Left hindlimb (tissue), 1 donor: Measurements from ENCODE around the gene C4orf50.
"Not testable (repeated sequence)": the region's sequence is repeated elsewhere in the genome, so short reads cannot be mapped to it uniquely, and the experiment has no call there.

Experiments used
- DNase-seq: peaks from one replicate; pipeline ENCODE4 v3.0.0-alpha.2; 2018

Gene C4orf50

GRCh38 chr4:6012200-6012599 lies 6.0 kb downstream of the C4orf50 start:
- no peak for DNase-seq

GRCh38 chr4:6011686-6012085 lies 6.5 kb downstream of the C4orf50 start:
- no peak for DNase-seq

GRCh38 chr4:6011271-6011671 lies 7.0 kb downstream of the C4orf50 start:
- DNase-seq, result no peak

GRCh38 chr4:6010789-6011188 lies 7.4 kb downstream of the C4orf50 start:
- DNase-seq, result no peak

- no peak for DNase-seq
Observed at GRCh38 chr4:6009452-6009851, 8.8 kb downstream of the C4orf50 start.

GRCh38 chr4:6008766-6009385 lies 9.4 kb downstream of the C4orf50 start:
- no peak for DNase-seq

- DNase-seq, result no peak
Observed at GRCh38 chr4:6008092-6008551, 10.1 kb downstream of the C4orf50 start.

- DNase-seq, result no peak
Observed at GRCh38 chr4:6005175-6005574, 13.1 kb downstream of the C4orf50 start.

GRCh38 chr4:6003485-6003884 lies 14.7 kb downstream of the C4orf50 start:
- DNase-seq, result not testable (repeated sequence)

GRCh38 chr4:6002926-6003325 lies 15.3 kb downstream of the C4orf50 start:
- DNase-seq, result no peak

- no peak for DNase-seq
Observed at GRCh38 chr4:6002492-6002833, 15.8 kb downstream of the C4orf50 start.

- no peak for DNase-seq
Observed at GRCh38 chr4:6001680-6002491, 16.3 kb downstream of the C4orf50 start.

GRCh38 chr4:5999830-6000365 lies 18.3 kb downstream of the C4orf50 start:
- DNase-seq, result no peak

- DNase-seq, result no peak
Observed at GRCh38 chr4:5999356-5999755, 18.9 kb downstream of the C4orf50 start.

- peak; percentile 75 for DNase-seq
Observed at GRCh38 chr4:5998333-5998936, 19.8 kb downstream of the C4orf50 start.

- DNase-seq, result no peak
Observed at GRCh38 chr4:5996641-5997040, 21.6 kb downstream of the C4orf50 start.

GRCh38 chr4:5995901-5996623 lies 22.2 kb downstream of the C4orf50 start:
- DNase-seq, result no peak

- no peak for DNase-seq
Observed at GRCh38 chr4:5993876-5994811, 24.1 kb downstream of the C4orf50 start.

GRCh38 chr4:5993346-5993745 lies 24.9 kb downstream of the C4orf50 start:
- not testable (repeated sequence) for DNase-seq

GRCh38 chr4:5992828-5993321 lies 25.4 kb downstream of the C4orf50 start:
- no peak for DNase-seq

- no peak for DNase-seq
Observed at GRCh38 chr4:5992171-5992827, 25.9 kb downstream of the C4orf50 start.
